H1 (cell line): ENCODE measurements around the gene MYL6B. TPM values are rescaled to one million over a fixed set of nuclear protein-coding genes. Genes with fewer than 3 reads are reported as not detected.

Experiments used
- ASH2L ChIP-seq: fragments of 200-600, 300-600 bp; sonication (generic); IDR thresholded peaks from one replicate; pipeline ENCODE4 v1.7.1; 2017; ENCODE audit warnings: low read length
- BACH1 ChIP-seq: IDR thresholded peaks from 2 replicates; pipeline ENCODE4 v1.6.1; 2012; ENCODE audit warnings: low read length, improper control_type of control experiment
- CEBPB ChIP-seq: IDR thresholded peaks from 2 replicates; pipeline ENCODE4 v1.6.1; 2012; ENCODE audit warnings: low read depth, low read length
- HDAC2 ChIP-seq, 2 experiments: fragments of 300-600 bp in 1 of 2; sonication (generic) in 1 of 2; IDR thresholded peaks; 2 replicates each; pipeline ENCODE4 v1.6.1; 2011 to 2012; ENCODE audit warnings: low read depth in 2 of 2, low read length in 2 of 2, mild to moderate bottlenecking in 2 of 2, moderate library complexity in 2 of 2, borderline replicate concordance in 1 of 2, inconsistent platforms in 1 of 2
- NRF1 ChIP-seq: IDR thresholded peaks from 2 replicates; pipeline ENCODE4 v1.6.1; 2011; ENCODE audit warnings: mild to moderate bottlenecking, low read depth, low read length, improper control_type of control experiment
- RAD21 ChIP-seq, 2 experiments: IDR thresholded peaks in 1 of 2; conservative IDR thresholded peaks in 1 of 2; 2 replicates each; pipeline ENCODE4 v1.6.1; 2011; ENCODE audit warnings: low read depth in 2 of 2, low read length in 2 of 2, improper control_type of control experiment in 1 of 2, inconsistent platforms in 1 of 2, mild to moderate bottlenecking in 1 of 2, moderate library complexity in 1 of 2
- RXRA ChIP-seq: IDR thresholded peaks from 2 replicates; pipeline ENCODE4 v1.6.1; 2011; ENCODE audit warnings: low read depth, mild to moderate bottlenecking, low read length, moderate library complexity; ENCODE audit not compliant: insufficient read depth
- SP1 ChIP-seq: IDR thresholded peaks from 2 replicates; pipeline ENCODE4 v1.6.1; 2011; ENCODE audit warnings: low read depth, low read length
- TEAD4 ChIP-seq: IDR thresholded peaks from 2 replicates; pipeline ENCODE4 v1.6.1; 2012; ENCODE audit warnings: low read depth, low read length, inconsistent platforms, mixed read lengths
- polyA plus RNA-seq, 7 experiments: library from polyadenylated mRNA; depleted of rRNA in 3 of 7; stranded (reverse) in 5 of 7; unstranded in 2 of 7; fragments of >200 nt in 5 of 7; fragments of 200-250 nt in 2 of 7; gene quantifications; 1 replicate in 5 of 7; 2 replicates in 1 of 7; 4 replicates in 1 of 7; pipeline versions ENCODE4 v1.2.1 to v1.2.3, GENCODE V29; 2011 to 2013; ENCODE audit warnings: missing spikeins in 2 of 7, mixed read lengths in 2 of 7
- total RNA-seq: library from RNA; stranded (reverse); fragmentation: NEBNext Ultra II Directional; extraction: Animal tissue kit (Norgen Biotek cat#: 25700); gene quantifications from 2 replicates; pipeline ENCODE4 v1.2.1, GENCODE V29; 2021
- TF ChIP-seq, protein P1 (sequence below): IDR thresholded peaks from 2 replicates; pipeline ENCODE4 v1.6.1; 2012; ENCODE audit warnings: inconsistent platforms
- TF ChIP-seq, protein P2 (sequence below), 3 experiments: IDR thresholded peaks; 1 replicate in 2 of 3; 2 replicates in 1 of 3; pipeline versions ENCODE4 v1.5.1 to v1.6.1; 2011; ENCODE audit warnings: low read length in 3 of 3, mild to moderate bottlenecking in 3 of 3, inconsistent platforms in 2 of 3, low read depth in 1 of 3, moderate library complexity in 1 of 3; ENCODE audit not compliant: insufficient read depth in 1 of 3; ENCODE audit errors: control extremely low read depth in 1 of 3

The MYL6B gene
- total and polyA plus RNA-seq, 2 of the 8 experiments (the other 6 are each of a cell fraction or from before 2014, with no cell fraction given), result 163 to 202 TPM

- 0 out of 2 replicates have a peak, but pooled peaks have one; percentile 10 for TF ChIP-seq BACH1
- TF ChIP-seq RAD21 (IDR thresholded peaks at IDR 0.05 in 1 of 2, conservative IDR thresholded peaks at IDR 0.05 in 1 of 2; ENCODE audit: low read depth in 2 of 2, low read length in 2 of 2), result 0 out of 4 replicates have a peak, but pooled peaks of 1 of the 2 experiments have one; percentile 7
- no peak for TF ChIP-seq NRF1
- TF ChIP-seq, protein P1, sequence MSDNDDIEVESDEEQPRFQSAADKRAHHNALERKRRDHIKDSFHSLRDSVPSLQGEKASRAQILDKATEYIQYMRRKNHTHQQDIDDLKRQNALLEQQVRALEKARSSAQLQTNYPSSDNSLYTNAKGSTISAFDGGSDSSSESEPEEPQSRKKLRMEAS, result peak; percentile 83
- TF ChIP-seq TEAD4, result peak; percentile 96
- TF ChIP-seq SP1, result peak; percentile 65; the same call in 1 of the 2 replicates
- TF ChIP-seq CEBPB, result no peak
- TF ChIP-seq, protein P2, sequence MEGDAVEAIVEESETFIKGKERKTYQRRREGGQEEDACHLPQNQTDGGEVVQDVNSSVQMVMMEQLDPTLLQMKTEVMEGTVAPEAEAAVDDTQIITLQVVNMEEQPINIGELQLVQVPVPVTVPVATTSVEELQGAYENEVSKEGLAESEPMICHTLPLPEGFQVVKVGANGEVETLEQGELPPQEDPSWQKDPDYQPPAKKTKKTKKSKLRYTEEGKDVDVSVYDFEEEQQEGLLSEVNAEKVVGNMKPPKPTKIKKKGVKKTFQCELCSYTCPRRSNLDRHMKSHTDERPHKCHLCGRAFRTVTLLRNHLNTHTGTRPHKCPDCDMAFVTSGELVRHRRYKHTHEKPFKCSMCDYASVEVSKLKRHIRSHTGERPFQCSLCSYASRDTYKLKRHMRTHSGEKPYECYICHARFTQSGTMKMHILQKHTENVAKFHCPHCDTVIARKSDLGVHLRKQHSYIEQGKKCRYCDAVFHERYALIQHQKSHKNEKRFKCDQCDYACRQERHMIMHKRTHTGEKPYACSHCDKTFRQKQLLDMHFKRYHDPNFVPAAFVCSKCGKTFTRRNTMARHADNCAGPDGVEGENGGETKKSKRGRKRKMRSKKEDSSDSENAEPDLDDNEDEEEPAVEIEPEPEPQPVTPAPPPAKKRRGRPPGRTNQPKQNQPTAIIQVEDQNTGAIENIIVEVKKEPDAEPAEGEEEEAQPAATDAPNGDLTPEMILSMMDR (IDR thresholded peaks at IDR 0.05; ENCODE audit: control extremely low read depth in 1 of 3, insufficient read depth in 1 of 3, low read depth in 1 of 3, low read length in 3 of 3), result peak; percentile 31 to 52 (median 41)
- peak; percentile 31 for TF ChIP-seq ASH2L
- 0 out of 4 replicates have a peak, but pooled peaks of 1 of the 2 experiments have one; percentile 41 for TF ChIP-seq HDAC2 (IDR thresholded peaks at IDR 0.05; ENCODE audit: borderline replicate concordance in 1 of 2, low read depth in 2 of 2, low read length in 2 of 2)
- TF ChIP-seq RXRA, result no peak
These were observed 5.0 kb downstream of the MYL6B start (continued) for GRCh38 chr12:56157201-56158028.
